LoVo (cell line): Measurements from ENCODE around the gene DHX34.

Experiments
- DNase-seq: peaks from one replicate; pipeline ENCODE4 v3.0.0-alpha.2; 2016; ENCODE audit warnings: low spot score

Gene DHX34

DNA sequence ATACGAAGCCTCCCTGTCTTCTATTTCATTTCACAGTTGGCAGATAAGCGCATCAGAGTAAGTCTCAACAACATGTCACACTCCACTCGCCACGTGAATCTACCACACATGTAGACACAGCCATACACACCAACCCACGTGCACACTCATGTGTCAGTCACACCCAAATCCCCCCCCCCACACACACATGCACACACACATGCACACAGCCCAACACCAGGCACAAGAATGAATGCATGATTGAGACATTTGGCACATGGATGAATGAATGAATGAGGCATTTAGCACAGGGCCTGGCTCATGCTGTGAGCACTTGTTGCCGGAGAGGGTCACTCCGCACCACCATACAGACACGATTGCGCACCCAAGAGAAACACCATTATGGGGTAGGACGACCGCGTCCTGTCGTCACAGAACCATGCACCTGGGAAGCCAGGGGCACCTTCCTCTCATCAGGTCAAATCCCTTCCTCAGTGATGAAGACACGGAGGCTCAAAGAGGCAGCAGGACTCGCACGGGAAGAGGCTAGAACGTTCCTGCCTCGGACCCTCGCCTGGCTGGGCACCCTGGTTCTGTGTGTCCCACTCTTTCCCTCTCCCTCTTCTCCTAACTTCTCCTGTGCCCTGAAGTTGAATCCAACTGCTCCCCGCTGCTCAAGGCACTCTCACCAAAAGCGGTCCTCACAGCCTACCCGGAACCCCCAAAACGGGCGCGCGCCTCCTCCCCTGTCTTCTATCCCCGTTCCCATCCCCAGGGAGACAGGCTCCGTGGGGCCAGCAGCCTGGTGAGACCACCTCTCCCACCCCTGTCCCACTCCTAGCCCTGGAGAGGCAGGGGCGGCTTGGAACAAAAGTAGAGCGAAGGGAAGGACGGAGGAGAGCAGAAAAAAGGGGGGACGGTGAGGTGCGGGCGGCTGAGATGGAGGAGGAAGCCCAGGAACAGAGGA is 68.9 kb downstream of the DHX34 start:
- no peak for DNase-seq

DNA sequence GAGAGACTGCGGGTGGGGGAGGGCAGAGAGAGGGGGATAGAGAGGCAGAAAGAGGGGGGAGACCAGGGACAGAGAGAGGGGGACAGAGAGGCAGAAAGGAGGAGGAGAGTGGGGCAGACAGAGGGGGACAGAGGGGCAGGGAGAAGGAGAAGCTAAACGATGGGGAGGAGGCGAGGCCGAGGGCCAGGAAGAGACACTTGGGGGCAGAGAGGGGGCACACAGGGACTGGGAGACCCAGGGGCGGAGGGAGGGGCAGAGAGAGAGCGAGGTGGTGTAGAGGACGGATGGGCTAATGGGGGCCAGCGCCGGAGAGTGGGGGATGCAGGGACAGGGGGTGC is 69.5 kb downstream of the DHX34 start:
- DNase-seq: no peak

DNA sequence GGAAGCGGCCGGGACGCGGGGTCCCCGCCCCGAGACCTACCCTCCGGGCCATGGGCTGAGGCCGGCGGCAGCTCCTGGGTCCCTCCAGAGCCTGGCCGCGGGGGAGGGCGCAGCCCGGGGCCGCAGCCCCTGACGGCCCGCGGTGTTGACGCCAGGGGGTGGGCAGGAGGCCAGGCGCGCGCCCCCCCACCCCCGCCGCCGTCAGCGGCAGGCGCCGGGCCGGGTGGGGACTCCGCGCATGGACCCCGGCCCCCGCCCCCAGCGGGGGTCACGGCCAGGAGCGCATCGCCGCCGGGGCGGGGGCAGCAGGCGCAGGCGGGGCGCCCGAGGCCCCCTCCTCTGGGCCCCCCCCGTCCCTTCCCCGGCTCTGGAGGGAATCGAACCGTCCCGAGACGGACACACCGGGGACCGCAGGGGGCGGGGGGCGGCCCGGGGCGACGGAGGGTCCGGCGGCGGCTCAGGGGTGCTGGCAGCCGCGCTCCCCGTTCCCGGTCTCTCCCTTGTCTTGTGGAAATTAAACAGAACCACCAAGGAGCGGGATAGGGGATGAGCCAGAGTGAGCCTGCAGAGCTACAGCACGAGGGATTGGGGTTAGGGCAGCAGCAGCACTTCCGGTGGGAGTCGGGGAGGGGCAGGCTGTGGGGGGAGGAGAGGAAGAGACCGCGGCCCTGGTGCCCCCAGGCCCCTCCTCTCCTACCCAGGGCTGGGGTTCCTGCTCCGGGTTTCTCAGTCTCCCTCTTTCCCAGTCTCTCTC is 70.1 kb downstream of the DHX34 start, which contains the start of gene MEIS3:
TSS of gene MEIS3 (minus strand) at position 498 of the 754 bp plus-strand sequence. CDS start at position 52, 446 bp downstream.
- no peak for DNase-seq

DNA sequence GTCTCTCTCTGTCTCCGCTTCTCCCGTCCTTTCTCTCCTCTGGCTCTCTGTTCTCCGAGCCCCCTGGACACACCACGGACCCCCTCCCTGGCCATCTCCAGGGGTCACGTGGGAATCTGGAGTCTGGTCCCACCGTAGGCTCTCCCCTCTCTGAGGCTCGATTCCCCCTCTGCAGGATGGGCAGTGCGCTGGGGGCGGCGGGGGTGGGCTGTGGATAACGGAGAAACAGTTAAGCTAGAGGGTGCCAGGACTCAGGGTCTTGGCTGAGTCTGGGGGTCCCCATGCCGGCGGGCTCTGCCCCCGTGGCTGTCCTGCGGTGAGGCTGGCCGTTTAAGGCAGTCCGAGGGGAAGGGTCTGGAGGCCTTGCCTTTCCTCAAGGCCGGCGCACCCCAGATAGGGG is 70.7 kb downstream of the DHX34 start:
- no peak for DNase-seq

DNA sequence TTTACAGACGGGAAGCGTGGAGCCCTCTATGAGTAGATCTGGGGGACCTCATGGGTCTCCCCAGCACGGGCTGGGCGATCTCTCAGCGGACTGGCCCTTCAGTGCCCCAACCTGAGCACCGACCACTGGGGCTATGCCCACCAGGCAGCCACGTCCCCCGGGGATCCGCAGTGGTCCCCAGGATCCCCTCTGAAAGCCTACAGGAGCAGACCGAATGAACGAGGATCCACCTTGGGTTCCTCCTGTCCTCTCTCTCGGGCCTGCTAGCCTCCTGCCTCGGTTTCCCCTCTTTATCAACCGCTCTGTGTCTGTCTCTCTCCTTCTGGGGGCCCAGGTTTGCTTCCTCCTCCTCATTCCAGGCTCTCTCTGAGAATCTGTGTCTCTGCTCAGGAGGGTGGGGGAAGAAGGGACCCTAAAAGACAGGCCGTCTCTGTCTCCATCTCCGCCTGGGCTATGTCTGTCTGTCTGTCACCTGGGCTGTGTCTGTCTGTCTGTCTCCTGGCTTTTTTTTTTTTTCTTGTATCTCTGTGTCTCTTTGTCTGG is 72.2 kb downstream of the DHX34 start:
- DNase-seq: no peak

DNA sequence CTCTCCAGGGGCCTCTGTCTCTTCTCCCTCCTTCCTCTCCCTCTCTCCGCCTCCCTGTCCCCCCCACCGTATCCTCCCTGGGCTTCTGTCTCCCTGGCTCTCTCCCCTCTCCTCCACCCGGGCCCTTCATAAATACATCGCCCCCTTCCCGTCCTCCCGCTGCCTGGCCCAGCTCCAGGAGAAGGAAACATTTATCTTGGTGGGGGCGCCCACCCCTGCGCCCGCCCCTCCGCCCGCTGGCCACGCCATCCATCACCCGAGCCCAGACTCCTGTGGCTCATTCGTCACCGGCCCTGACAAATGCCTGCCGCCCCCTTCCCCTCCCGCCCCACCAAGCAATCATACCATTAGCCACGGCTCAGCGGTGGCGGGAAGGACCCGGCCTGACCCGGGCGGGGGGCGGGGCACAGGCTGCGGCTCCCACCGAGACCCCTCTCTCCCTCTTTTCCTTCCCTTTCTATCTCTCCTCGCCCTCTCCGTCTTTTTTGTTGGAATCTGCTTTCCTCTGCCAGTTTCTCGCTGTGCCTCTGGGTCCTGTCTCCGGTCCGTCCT is 72.8 kb downstream of the DHX34 start:
- DNase-seq: no peak

DNA sequence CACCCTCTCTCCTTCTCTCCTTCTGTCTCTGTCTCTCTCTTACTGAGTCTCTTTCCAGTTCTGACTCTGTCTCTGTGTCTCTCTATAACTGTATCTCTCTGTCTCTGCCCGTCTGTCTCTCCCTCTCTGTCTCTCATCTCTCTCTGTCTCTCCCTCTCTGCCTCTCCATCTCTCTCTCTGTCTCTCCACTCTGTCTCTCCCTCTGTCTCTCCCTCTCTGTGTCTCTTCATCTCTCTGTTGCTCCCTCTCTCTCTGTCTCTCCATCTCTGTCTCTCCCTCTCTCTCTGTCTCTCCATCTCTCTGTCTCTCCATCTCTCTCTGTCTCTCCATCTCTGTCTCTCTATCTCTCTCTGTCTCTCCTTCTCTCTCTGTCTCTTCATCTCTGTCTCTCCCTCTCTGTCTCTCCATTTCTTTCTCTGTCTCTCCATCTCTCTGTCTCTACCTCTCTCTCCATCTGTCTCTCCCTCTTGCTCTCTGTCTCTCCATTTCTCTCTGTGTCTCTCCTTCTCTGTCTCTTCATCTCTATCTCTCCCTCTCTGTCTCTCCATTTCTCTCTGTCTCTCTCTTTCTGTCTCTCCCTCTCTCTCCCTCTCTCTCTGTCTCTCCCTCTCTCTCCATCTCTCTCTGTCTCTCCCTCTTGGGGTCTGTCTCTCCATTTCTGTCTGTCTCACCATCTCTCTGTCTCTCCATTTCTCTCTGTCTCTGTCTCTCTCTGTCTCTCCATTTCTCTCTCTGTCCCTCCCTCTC is 73.5 kb downstream of the DHX34 start:
- no peak for DNase-seq

DNA sequence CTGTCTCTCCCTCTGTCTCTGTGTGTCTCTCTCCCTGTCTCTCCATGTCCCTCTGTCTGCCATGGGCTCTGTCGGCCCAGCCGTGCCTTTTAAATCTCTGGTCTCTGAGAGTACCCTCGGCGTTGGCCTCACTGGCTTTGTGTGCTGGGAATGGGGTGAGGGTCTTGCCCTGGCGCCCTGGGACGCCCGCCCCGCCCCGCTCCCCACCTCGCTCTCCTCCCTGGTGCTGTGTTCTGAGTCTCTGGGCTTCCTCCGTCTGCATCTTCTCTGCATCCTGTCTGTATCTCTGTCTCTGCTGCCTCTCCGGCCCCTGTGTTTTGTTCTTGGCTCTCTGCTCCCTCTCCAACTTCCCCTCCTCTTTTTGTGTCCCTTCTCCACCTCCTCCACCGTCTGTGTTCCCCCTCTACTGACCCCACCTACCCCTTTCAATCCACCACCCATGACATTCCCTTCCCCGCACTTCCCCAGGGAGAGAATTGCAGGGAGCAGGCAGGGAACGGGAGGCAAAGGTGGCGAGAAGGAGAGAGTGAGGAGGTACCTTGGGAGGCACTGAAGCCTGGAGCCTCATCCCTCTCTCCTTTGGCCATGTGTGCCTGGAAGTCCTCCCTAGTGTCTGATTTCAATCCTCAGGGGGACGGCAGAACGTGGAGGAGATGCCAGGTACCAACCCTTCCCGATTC is 74.2 kb downstream of the DHX34 start:
- no peak for DNase-seq

DNA sequence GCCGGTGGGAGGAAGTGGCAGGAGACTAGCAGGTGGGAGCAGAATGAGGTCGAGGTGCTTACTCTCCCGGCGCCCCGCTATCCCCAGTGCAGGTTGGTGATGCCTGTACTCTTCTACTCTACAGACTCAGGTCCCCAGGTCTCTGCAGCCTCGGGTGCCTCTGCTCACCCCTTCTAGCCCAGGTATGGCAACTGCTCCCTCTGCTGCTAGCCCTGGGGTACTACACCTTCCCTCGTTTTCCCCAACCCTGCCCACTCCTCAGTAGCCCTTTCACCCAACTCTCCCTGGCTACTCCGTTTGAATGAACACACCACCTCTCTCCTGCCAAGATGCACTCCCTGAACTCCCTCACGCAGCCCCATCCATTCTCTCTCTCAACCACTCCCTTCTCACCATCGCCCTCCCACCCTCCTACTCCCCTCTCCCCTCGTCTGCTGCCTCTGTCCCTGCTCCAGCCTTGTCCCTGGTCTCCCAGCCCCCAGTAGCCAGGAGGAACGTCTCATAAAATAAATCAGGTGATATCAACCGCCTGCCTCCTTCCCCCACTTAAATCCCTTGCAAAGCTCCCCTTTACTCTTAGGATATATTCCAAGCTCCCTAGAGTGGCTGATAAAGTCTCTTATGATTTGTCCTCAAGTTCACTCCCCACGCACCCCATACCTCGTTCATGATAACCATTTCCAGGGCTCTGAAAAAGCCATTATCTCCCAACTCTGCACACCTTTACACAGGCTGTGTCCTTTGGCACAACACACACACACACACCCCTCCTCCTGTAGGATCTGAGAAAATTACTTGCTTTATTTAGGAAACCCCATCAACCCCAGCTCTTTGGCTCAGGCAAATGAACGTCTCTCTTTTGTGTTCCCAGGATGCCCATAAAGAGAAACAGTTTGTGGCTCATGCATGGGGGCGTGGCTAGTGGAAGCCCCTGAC is 78.4 kb downstream of the DHX34 start:
- DNase-seq: peak; percentile 65

DNA sequence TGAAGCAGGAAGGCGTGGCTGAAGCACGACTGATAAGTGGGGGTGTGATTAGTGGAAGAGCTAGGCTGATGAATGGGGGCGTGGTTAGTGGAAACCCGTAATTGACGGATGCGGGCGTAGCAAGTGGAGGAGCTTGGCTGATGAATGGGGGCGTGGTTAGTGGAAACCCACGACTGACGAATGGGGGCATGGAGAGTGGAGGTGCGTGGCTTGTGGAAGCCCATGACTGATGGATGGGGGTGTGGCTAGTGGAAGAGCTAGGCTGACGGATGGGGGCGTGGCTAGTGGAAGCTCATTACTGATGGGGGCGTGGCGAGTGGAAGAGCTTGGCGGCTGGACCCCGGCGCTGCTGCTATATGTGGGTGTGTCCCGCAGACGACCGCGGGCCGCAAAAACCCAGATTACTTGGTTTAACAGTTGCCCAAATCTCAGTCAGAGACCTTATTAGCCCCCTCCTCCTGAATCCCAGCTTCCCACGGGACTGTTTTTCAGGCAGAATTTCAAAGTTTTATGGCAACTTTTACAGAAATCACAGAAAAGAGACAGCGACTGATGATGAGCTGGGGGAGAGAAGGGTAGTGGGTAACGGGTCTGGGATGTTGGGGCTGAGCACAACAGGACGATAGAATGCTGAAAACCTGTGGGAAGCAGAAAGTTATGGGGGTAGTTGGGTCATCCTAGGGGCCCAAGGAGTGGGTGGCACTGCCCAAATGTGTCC is 79.2 kb downstream of the DHX34 start:
- DNase-seq: peak; percentile 92

DNA sequence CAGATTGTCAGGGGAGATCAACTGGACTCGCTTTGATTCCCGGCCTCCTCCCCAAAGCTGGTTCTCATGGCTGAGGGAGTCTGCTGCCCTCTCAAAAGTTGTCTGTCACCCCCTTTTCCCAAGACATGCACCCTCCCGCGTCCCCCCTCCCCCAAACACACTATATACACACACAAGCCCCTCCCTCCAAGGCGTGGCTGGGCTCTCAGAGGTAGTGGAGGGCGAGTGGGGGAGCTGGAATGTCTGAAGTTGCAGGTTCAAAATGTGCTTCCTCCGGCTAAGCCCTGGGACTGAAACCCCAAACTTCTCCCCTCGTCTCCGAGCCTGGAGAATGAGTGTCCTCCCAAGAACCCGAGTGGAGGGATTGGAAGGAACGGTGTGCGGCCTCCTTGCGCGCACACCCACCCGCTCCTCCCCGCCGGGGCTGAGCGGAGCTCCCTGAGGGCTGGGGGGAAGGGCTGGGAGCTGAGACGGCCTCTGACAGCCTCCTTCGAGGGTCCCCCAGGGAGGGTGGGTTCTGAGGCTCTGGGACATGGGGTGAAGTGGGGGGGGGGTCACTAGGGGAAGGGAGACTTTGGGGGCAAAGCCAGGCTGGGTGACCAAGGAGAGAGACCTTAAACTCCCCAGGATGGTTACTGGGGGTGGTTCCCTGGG is 80.2 kb downstream of the DHX34 start:
- no peak for DNase-seq

DNA sequence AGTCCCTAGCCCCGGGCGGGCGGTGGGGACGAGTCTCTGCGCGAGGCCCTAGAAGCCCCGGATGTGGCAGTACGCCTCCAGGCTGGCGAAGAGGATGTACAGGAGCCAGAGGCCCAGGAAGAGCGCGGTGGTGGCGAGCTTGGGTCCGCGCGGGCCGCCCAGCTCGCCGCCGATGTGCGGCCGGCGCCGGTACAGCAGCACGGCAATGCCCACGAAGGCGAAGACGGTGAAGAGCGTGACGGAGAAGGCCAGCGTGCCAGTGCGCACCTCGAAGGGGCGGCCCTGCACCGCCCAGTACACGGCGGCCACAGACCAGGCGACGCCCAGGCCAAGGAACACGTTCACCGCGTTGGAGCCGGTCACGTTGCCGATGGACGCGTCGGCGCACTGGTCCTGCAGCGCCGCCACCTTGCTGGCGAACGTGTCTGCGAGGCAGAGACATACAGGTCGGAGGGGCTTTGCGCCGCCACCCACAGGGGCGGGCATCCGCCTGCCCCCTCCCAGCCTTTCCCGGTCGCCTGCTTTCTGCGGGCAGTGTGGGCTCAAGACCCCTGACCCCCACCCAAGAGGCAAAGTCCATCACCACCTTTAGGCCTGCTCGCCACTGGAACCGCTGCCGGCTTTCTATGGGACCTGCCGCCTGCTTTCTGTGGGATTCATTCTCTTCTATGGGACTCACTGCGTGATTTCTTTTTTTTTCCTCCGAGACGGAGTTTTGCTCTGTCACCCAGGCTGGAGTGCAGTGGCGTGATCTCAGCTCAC is 81.1 kb downstream of the DHX34 start:
- no peak for DNase-seq

DNA sequence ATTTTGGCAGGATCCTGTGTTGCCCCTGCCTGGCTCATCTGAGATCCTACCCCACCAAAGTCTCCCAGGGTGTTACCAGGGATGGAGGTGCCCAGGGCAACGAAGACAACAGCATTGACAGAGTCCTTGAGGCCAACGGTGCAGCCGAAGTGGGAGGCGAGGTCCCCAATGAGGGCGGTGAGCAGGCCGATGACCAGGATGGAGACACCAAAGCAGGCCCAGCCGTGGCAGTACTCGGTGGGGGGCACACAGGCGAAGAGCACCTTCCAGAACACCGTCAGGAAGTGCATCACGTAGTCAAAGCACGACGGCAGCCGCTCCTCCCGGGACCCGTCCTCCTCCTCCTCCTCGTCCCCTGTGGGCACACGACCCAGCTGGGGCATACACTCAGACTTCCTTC is 83.0 kb downstream of the DHX34 start:
- no peak for DNase-seq
